ENCODE results near the gene VSX1.

VSX1 gene

DNA sequence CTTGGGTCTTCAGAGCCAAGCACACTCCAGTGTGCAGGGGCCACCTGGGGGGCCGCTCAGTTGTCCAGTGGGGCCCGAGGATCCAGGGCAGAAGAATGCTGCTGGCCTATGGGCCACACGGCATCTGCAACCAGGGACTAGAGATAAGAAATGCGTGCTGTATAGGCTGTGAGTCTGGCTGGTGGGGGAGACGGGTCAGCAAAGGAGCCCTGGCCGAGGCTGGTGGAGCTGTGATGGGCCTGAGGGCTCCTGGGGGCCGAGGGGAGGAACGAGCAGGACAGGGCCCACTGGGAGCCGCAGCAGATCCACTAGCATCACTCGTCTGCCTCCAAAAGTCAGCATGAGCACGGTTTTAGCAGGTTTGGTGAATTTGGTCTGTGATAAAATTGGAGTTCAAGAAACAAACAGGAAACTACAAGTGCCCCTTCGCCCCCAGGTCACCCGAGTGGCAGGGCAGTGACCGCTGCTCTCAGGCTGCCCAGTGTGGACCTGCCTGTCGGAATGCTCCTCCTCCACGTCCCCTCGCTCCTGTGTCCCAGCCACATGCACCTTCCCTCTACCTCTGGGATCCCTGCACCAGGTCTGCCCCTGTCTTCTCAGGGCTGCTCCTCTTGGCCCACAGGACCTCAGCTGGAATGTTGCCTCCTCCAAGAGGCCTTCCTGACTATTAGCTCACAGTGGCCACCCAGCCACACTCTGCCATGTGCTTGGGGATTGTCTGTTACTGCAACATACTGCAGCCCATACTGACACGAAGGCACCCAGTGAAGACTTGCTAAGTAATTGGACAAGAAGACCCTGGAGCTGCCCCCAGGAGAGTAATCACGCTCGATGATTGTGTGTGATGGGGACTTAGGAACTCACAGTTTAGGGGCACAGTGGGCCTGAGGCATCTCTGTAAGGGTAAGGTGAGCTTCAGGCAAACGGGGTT lies 34.9 kb downstream of the VSX1 start:
- TF ChIP-seq, protein P1, sequence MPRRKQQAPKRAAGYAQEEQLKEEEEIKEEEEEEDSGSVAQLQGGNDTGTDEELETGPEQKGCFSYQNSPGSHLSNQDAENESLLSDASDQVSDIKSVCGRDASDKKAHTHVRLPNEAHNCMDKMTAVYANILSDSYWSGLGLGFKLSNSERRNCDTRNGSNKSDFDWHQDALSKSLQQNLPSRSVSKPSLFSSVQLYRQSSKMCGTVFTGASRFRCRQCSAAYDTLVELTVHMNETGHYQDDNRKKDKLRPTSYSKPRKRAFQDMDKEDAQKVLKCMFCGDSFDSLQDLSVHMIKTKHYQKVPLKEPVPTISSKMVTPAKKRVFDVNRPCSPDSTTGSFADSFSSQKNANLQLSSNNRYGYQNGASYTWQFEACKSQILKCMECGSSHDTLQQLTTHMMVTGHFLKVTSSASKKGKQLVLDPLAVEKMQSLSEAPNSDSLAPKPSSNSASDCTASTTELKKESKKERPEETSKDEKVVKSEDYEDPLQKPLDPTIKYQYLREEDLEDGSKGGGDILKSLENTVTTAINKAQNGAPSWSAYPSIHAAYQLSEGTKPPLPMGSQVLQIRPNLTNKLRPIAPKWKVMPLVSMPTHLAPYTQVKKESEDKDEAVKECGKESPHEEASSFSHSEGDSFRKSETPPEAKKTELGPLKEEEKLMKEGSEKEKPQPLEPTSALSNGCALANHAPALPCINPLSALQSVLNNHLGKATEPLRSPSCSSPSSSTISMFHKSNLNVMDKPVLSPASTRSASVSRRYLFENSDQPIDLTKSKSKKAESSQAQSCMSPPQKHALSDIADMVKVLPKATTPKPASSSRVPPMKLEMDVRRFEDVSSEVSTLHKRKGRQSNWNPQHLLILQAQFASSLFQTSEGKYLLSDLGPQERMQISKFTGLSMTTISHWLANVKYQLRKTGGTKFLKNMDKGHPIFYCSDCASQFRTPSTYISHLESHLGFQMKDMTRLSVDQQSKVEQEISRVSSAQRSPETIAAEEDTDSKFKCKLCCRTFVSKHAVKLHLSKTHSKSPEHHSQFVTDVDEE (CRISPR knock-in tag; IDR thresholded peaks at IDR 0.05): no peak
- no peak for TF ChIP-seq ZNF70 (CRISPR knock-in tag; IDR thresholded peaks at IDR 0.05)
- TF ChIP-seq GLIS3 (CRISPR knock-in tag; IDR thresholded peaks at IDR 0.05): no peak
- no peak for TF ChIP-seq ZFP30 (CRISPR knock-in tag; IDR thresholded peaks at IDR 0.05)
- TF ChIP-seq BACH2 (CRISPR knock-in tag; IDR thresholded peaks at IDR 0.05; ENCODE audit: borderline replicate concordance): no peak
- TF ChIP-seq ESRRG (CRISPR knock-in tag; IDR thresholded peaks at IDR 0.05): no peak
- TF ChIP-seq ZFP3 (CRISPR knock-in tag; IDR thresholded peaks at IDR 0.05): no peak
- no peak for TF ChIP-seq ZNF565 (CRISPR knock-in tag; conservative IDR thresholded peaks at IDR 0.05; ENCODE audit: low read depth)
- no peak for TF ChIP-seq SNAI2 (CRISPR knock-in tag; IDR thresholded peaks at IDR 0.05)
- TF ChIP-seq ZNF8 (CRISPR knock-in tag; IDR thresholded peaks at IDR 0.05): no peak
- no peak for TF ChIP-seq ISL1 (CRISPR knock-in tag; IDR thresholded peaks at IDR 0.05)
- no peak for TF ChIP-seq RARB (CRISPR knock-in tag; IDR thresholded peaks at IDR 0.05)
- no peak for TF ChIP-seq ZC3H10 (CRISPR knock-in tag; IDR thresholded peaks at IDR 0.05)
- TF ChIP-seq TCF4 (CRISPR knock-in tag; IDR thresholded peaks at IDR 0.05; ENCODE audit: borderline replicate concordance): no peak
- TF ChIP-seq CSDC2 (CRISPR knock-in tag; IDR thresholded peaks at IDR 0.05): no peak
- TF ChIP-seq CREB5 (CRISPR knock-in tag; IDR thresholded peaks at IDR 0.05; ENCODE audit: low read depth): no peak
- TF ChIP-seq TOX (CRISPR knock-in tag; IDR thresholded peaks at IDR 0.05; ENCODE audit: borderline replicate concordance): no peak
- TF ChIP-seq PPARA (CRISPR knock-in tag; IDR thresholded peaks at IDR 0.05; ENCODE audit: borderline replicate concordance): no peak
- TF ChIP-seq CSRNP3 (CRISPR knock-in tag; IDR thresholded peaks at IDR 0.05): no peak
- no peak for ATAC-seq

- no peak for TF ChIP-seq OSR1 (CRISPR knock-in tag; IDR thresholded peaks at IDR 0.05)
- TF ChIP-seq ESRRG (CRISPR knock-in tag; IDR thresholded peaks at IDR 0.05): no peak
- TF ChIP-seq ISL1 (CRISPR knock-in tag; IDR thresholded peaks at IDR 0.05): no peak
- no peak for TF ChIP-seq CREB5 (CRISPR knock-in tag; IDR thresholded peaks at IDR 0.05; ENCODE audit: low read depth)
- TF ChIP-seq ZNF70 (CRISPR knock-in tag; IDR thresholded peaks at IDR 0.05): no peak
- TF ChIP-seq ZNF565 (CRISPR knock-in tag; conservative IDR thresholded peaks at IDR 0.05; ENCODE audit: low read depth): no peak
- ATAC-seq: no peak
Observed at GRCh38 chr20:25046181-25046641, 35.7 kb downstream of the VSX1 start.

- ATAC-seq: no peak
- no peak for TF ChIP-seq RARB (CRISPR knock-in tag; IDR thresholded peaks at IDR 0.05)
- TF ChIP-seq CSRNP3 (CRISPR knock-in tag; IDR thresholded peaks at IDR 0.05): no peak
- no peak for TF ChIP-seq ZC3H10 (CRISPR knock-in tag; IDR thresholded peaks at IDR 0.05)
- TF ChIP-seq OSR1 (CRISPR knock-in tag; IDR thresholded peaks at IDR 0.05): no peak
- no peak for TF ChIP-seq ESRRG (CRISPR knock-in tag; IDR thresholded peaks at IDR 0.05)
- no peak for TF ChIP-seq BACH2 (CRISPR knock-in tag; IDR thresholded peaks at IDR 0.05; ENCODE audit: borderline replicate concordance)
- TF ChIP-seq PATZ1 (CRISPR knock-in tag; IDR thresholded peaks at IDR 0.05; ENCODE audit: borderline replicate concordance): no peak
- no peak for TF ChIP-seq ZFP3 (CRISPR knock-in tag; IDR thresholded peaks at IDR 0.05)
- no peak for TF ChIP-seq PPARA (CRISPR knock-in tag; IDR thresholded peaks at IDR 0.05; ENCODE audit: borderline replicate concordance)
- TF ChIP-seq SNAI2 (CRISPR knock-in tag; IDR thresholded peaks at IDR 0.05): no peak
- TF ChIP-seq GLIS3 (CRISPR knock-in tag; IDR thresholded peaks at IDR 0.05): no peak
- TF ChIP-seq CSDC2 (CRISPR knock-in tag; IDR thresholded peaks at IDR 0.05): no peak
- TF ChIP-seq ZFP30 (CRISPR knock-in tag; IDR thresholded peaks at IDR 0.05): no peak
- TF ChIP-seq, protein P1 (CRISPR knock-in tag; IDR thresholded peaks at IDR 0.05): no peak
- no peak for TF ChIP-seq ISL1 (CRISPR knock-in tag; IDR thresholded peaks at IDR 0.05)
Observed at GRCh38 chr20:25045343-25045712, 36.6 kb downstream of the VSX1 start.

Data from SK-N-SH treated with all-trans-retinoic acid at 6 μM for 48 hours (cell line).